K562 (cell line): Measurements from ENCODE around the gene GPR139.

Experiments used
- SREBF2 ChIP-seq: sonication (generic); formaldehyde crosslinking; IDR thresholded peaks from 2 replicates; pipeline ENCODE4 v1.4.0; 2020; ENCODE audit warnings: mild to moderate bottlenecking, missing genetic modification reagents
- TEAD2 ChIP-seq: fragments of 450-650 bp; IDR thresholded peaks from 2 replicates; pipeline ENCODE4 v1.6.1; 2016; ENCODE audit warnings: missing genetic modification characterization, control low read depth, missing compliant biosample characterization
- TEAD4 ChIP-seq, 2 experiments: sonication (generic) in 1 of 2; formaldehyde crosslinking in 1 of 2; IDR thresholded peaks; 2 replicates each; pipeline versions ENCODE4 v1.6.1 to v1.8.0; 2012 to 2022; ENCODE audit warnings: borderline replicate concordance in 1 of 2, inconsistent platforms in 1 of 2, low read length in 1 of 2, mild to moderate bottlenecking in 1 of 2, missing genetic modification reagents in 1 of 2
- ZNF282 ChIP-seq: sonication (generic); formaldehyde crosslinking; IDR thresholded peaks from 2 replicates; pipeline ENCODE4 v1.8.1; 2023; ENCODE audit warnings: missing genetic modification reagents

DNA sequence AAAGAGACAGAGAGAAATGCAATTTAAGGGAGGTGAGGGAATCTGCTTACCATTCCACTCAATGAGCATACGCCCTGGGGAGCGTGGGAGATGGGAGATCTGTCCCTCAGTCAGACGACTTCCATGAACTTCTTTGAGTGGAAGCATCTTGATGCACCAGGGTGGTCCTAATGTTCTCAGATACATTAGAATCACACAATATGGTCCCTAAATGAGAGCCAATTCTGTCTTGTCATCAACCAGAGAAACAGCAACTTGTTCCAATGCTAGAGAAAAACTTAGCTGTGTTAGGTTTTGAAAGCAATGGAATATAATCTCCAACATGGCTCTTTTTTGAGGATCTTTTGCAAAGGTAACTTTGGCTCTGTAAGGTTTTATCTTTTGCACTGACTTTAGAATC, 44.1 kb downstream of the GPR139 start:
- TF ChIP-seq SREBF2 (no peak), ZNF282 (CRISPR knock-in tag) (no peak), TEAD2 (tag) (no peak), TEAD4 (IDR thresholded peaks at IDR 0.05; ENCODE audit: low read length) (no peak), TEAD4 (CRISPR knock-in tag; IDR thresholded peaks at IDR 0.05; ENCODE audit: borderline replicate concordance) (no peak)
